H1 (cell line): ENCODE data around the gene SSX2IP. TPM values are rescaled to one million over a fixed set of nuclear protein-coding genes. Genes with fewer than 3 reads are reported as not detected.

Experiments used
- CTCF ChIA-PET: fragments of 300-600 bp; sonication (Branson Sonifier 250); formaldehyde crosslinking; loops from one replicate; lab custom pipeline; 2021; ENCODE audit not compliant: partially characterized antibody; lab: Charles Lee
- POLR2A ChIA-PET: fragments of 300-600 bp; sonication (Branson Sonifier 250); formaldehyde crosslinking; loops from one replicate; lab custom pipeline; 2021; ENCODE audit warnings: inconsistent platforms; ENCODE audit not compliant: partially characterized antibody; lab: Charles Lee
- DNase-seq, 2 experiments: peaks; one replicate each; pipeline versions ENCODE4 v3.0.0 to v3.0.0-alpha.2; 2010 to 2022; ENCODE audit warnings: low spot score in 2 of 2, low read depth in 1 of 2, mixed read lengths in 1 of 2
- FAIRE-seq: peaks from 2 replicates; lab custom pipeline; 2011; peaks lifted over from hg19 to GRCh38; lab: Jason Lieb, UNC
- H2AFZ ChIP-seq: 2 replicates; pipeline ENCODE4 v1.8.1; 2012; ENCODE audit warnings: low read length, inconsistent platforms
- H2AK5ac ChIP-seq: 2 replicates; pipeline ENCODE4 v1.6.1; 2013; ENCODE audit warnings: low read depth, low read length
- H2BK120ac ChIP-seq: replicated peaks from 2 replicates; pipeline ENCODE3; 2013; ENCODE audit warnings: low read depth, low read length, inconsistent platforms
- H2BK12ac ChIP-seq: 2 replicates; pipeline ENCODE4 v1.6.1; 2013; ENCODE audit warnings: low read depth, low read length
- H2BK15ac ChIP-seq: 2 replicates; pipeline ENCODE4 v1.6.1; 2013; ENCODE audit warnings: low read length
- H2BK20ac ChIP-seq: 2 replicates; pipeline ENCODE4 v1.6.1; 2013; ENCODE audit warnings: low read length
- H2BK5ac ChIP-seq: 2 replicates; pipeline ENCODE4 v1.6.1; 2013; ENCODE audit warnings: low read depth, low read length
- H3K14ac ChIP-seq: 2 replicates; pipeline ENCODE4 v1.6.1; 2013; ENCODE audit warnings: inconsistent platforms; ENCODE audit not compliant: insufficient read length
- H3K18ac ChIP-seq: 2 replicates; pipeline ENCODE4 v1.6.1; 2013; ENCODE audit warnings: low read length; ENCODE audit errors: extremely low read depth
- H3K23ac ChIP-seq: 2 replicates; pipeline ENCODE4 v1.6.1; 2013; ENCODE audit warnings: inconsistent platforms; ENCODE audit not compliant: insufficient read length
- H3K23me2 ChIP-seq: 2 replicates; pipeline ENCODE4 v1.6.1; 2013; ENCODE audit warnings: low read depth, low read length
- H3K27ac ChIP-seq: 2 replicates; pipeline ENCODE4 v1.6.1; 2011; ENCODE audit warnings: low read depth, low read length, inconsistent platforms
- H3K27me3 ChIP-seq, 4 experiments: replicated peaks in 1 of 4; 1 replicate in 1 of 4; 2 replicates in 3 of 4; pipeline versions ENCODE4 v1.6.1 to v1.8.1; 2011 to 2013; ENCODE audit warnings: low read length in 3 of 4, mild to moderate bottlenecking in 3 of 4, inconsistent platforms in 2 of 4, mixed read lengths in 2 of 4, moderate library complexity in 1 of 4; ENCODE audit not compliant: control insufficient read depth in 3 of 4, insufficient read depth in 3 of 4; ENCODE audit errors: extremely low read depth in 1 of 4
- H3K36me3 ChIP-seq, 4 experiments: 2 replicates each; pipeline versions ENCODE4 v1.6.1 to v1.8.1; 2011 to 2013; ENCODE audit warnings: mild to moderate bottlenecking in 4 of 4, low read length in 3 of 4, moderate library complexity in 2 of 4, control low read depth in 1 of 4, inconsistent platforms in 1 of 4; ENCODE audit not compliant: insufficient read depth in 4 of 4, control insufficient read depth in 2 of 4
- H3K4ac ChIP-seq: replicated peaks from 2 replicates; pipeline ENCODE3; 2013; ENCODE audit warnings: low read length, low read depth, mixed read lengths, inconsistent platforms; ENCODE audit not compliant: insufficient read length
- H3K4me1 ChIP-seq, 4 experiments: replicated peaks in 1 of 4; 1 replicate in 1 of 4; 2 replicates in 3 of 4; pipeline versions ENCODE4 v1.6.1 to v1.8.1; 2011 to 2013; ENCODE audit warnings: low read length in 3 of 4, inconsistent platforms in 2 of 4, mixed read lengths in 1 of 4; ENCODE audit not compliant: insufficient read depth in 4 of 4, control insufficient read depth in 3 of 4
- H3K4me2 ChIP-seq, 2 experiments: 2 replicates each; pipeline versions ENCODE4 v1.6.1 to v1.8.1; 2011 to 2013; ENCODE audit warnings: low read depth in 2 of 2, low read length in 2 of 2, control low read depth in 1 of 2, inconsistent platforms in 1 of 2, mild to moderate bottlenecking in 1 of 2; ENCODE audit not compliant: insufficient read depth in 1 of 2
- H3K4me3 ChIP-seq, 4 experiments: fragments of 200-600, 300-600 bp in 1 of 4; sonication (generic), shearing (Covaris generic), sonication (Bioruptor Twin) in 1 of 4; 2 replicates each; pipeline versions ENCODE4 v1.5.1 to v1.8.1; 2011 to 2016; ENCODE audit warnings: low read length in 4 of 4, low read depth in 3 of 4, control low read depth in 2 of 4, inconsistent platforms in 2 of 4, mild to moderate bottlenecking in 2 of 4, mixed read lengths in 1 of 4, moderate library complexity in 1 of 4; ENCODE audit not compliant: insufficient read depth in 2 of 4; ENCODE audit errors: extremely low read depth in 1 of 4
- H3K56ac ChIP-seq: replicated peaks from 2 replicates; pipeline ENCODE3; 2013; ENCODE audit warnings: low read depth, mild to moderate bottlenecking, mixed read lengths, low read length, inconsistent platforms; ENCODE audit not compliant: insufficient read length
- H3K79me1 ChIP-seq: 2 replicates; pipeline ENCODE4 v1.6.1; 2013; ENCODE audit warnings: low read depth, low read length, control low read depth
- H3K79me2 ChIP-seq, 2 experiments: 2 replicates each; pipeline versions ENCODE4 v1.6.1 to v1.8.1; 2012 to 2013; ENCODE audit warnings: low read length in 2 of 2, mild to moderate bottlenecking in 2 of 2, inconsistent platforms in 1 of 2; ENCODE audit not compliant: insufficient read depth in 2 of 2, control insufficient read depth in 1 of 2
- H3K9ac ChIP-seq, 4 experiments: replicated peaks in 1 of 4; 1 replicate in 1 of 4; 2 replicates in 3 of 4; pipeline versions ENCODE4 v1.6.1 to v1.8.1; 2011 to 2013; ENCODE audit warnings: low read depth in 3 of 4, low read length in 3 of 4, control low read depth in 2 of 4, mild to moderate bottlenecking in 2 of 4, moderate library complexity in 2 of 4, inconsistent platforms in 1 of 4; ENCODE audit errors: extremely low read depth in 1 of 4
- H3K9me3 ChIP-seq, 2 experiments: 2 replicates each; pipeline versions ENCODE4 v1.6.1 to v1.8.1; 2012 to 2013; ENCODE audit warnings: mild to moderate bottlenecking in 2 of 2, moderate library complexity in 2 of 2, control low read depth in 1 of 2, inconsistent platforms in 1 of 2, low read depth in 1 of 2, low read length in 1 of 2, mixed read lengths in 1 of 2; ENCODE audit not compliant: insufficient read depth in 2 of 2
- H4K20me1 ChIP-seq, 2 experiments: replicated peaks in 1 of 2; 2 replicates each; pipeline versions ENCODE3 to v1.8.1; 2011 to 2013; ENCODE audit warnings: inconsistent platforms in 2 of 2, low read length in 2 of 2, mild to moderate bottlenecking in 1 of 2; ENCODE audit not compliant: insufficient read depth in 2 of 2, control insufficient read depth in 1 of 2
- H4K5ac ChIP-seq: 2 replicates; pipeline ENCODE4 v1.6.1; 2013; ENCODE audit warnings: low read length, low read depth, mixed read lengths, inconsistent platforms; ENCODE audit not compliant: insufficient read length
- H4K8ac ChIP-seq: 2 replicates; pipeline ENCODE4 v1.8.0; 2013; ENCODE audit warnings: mild to moderate bottlenecking, moderate library complexity, low read length, inconsistent platforms; ENCODE audit not compliant: insufficient read depth; ENCODE audit errors: extremely low read depth
- H4K91ac ChIP-seq: replicated peaks from 2 replicates; pipeline ENCODE3; 2013; ENCODE audit warnings: low read length, mixed read lengths, inconsistent platforms; ENCODE audit not compliant: insufficient read length
- BACH1 ChIP-seq: IDR thresholded peaks from 2 replicates; pipeline ENCODE4 v1.6.1; 2012; ENCODE audit warnings: low read length, improper control_type of control experiment
- BRCA1 ChIP-seq: IDR thresholded peaks from 2 replicates; pipeline ENCODE4 v1.6.1; 2012; ENCODE audit warnings: low read depth, low read length, improper control_type of control experiment
- CEBPB ChIP-seq: IDR thresholded peaks from 2 replicates; pipeline ENCODE4 v1.6.1; 2012; ENCODE audit warnings: low read depth, low read length
- CHD1 ChIP-seq: IDR thresholded peaks from 2 replicates; pipeline ENCODE4 v1.6.1; 2012; ENCODE audit warnings: low read depth, low read length, improper control_type of control experiment
- GABPA ChIP-seq: IDR thresholded peaks from 2 replicates; pipeline ENCODE4 v1.6.1; 2011; ENCODE audit warnings: mild to moderate bottlenecking, low read length, moderate library complexity, borderline replicate concordance; ENCODE audit not compliant: insufficient read depth
- KDM1A ChIP-seq: fragments of 200-600, 300-600 bp; sonication (generic); IDR thresholded peaks from 2 replicates; pipeline ENCODE4 v1.7.1; 2016; ENCODE audit warnings: mild to moderate bottlenecking, low read length, borderline replicate concordance
- KDM4A ChIP-seq: IDR thresholded peaks from one replicate; pipeline ENCODE4 v1.7.1; 2012; ENCODE audit warnings: low read depth, mild to moderate bottlenecking, moderate library complexity, low read length, inconsistent platforms; ENCODE audit not compliant: severe bottlenecking
- POLR2AphosphoS5 ChIP-seq: IDR thresholded peaks from 2 replicates; pipeline ENCODE4 v1.6.1; 2011; ENCODE audit warnings: low read depth, low read length
- RXRA ChIP-seq: IDR thresholded peaks from 2 replicates; pipeline ENCODE4 v1.6.1; 2011; ENCODE audit warnings: low read depth, mild to moderate bottlenecking, low read length, moderate library complexity; ENCODE audit not compliant: insufficient read depth
- SP2 ChIP-seq: IDR thresholded peaks from 2 replicates; pipeline ENCODE4 v1.6.1; 2012; ENCODE audit warnings: mild to moderate bottlenecking, low read length, inconsistent platforms
- SP4 ChIP-seq: IDR thresholded peaks from 2 replicates; pipeline ENCODE4 v1.6.1; 2012; ENCODE audit warnings: low read length, inconsistent platforms
- TEAD4 ChIP-seq: IDR thresholded peaks from 2 replicates; pipeline ENCODE4 v1.6.1; 2012; ENCODE audit warnings: low read depth, low read length, inconsistent platforms, mixed read lengths
- WGBS, 2 experiments: shearing (Covaris generic) in 1 of 2; methylation state at CpG; one replicate each; pipeline versions ENCODE4 v1.1.6 to v1.1.7; 2013 to 2015; ENCODE audit warnings: low lambda C conversion rate in 2 of 2, mixed read lengths in 2 of 2, inconsistent platforms in 1 of 2, low coverage in 1 of 2, missing lambda C conversion rate in 1 of 2; ENCODE audit not compliant: insufficient replicate concordance in 2 of 2, insufficient coverage in 1 of 2, insufficient read length in 1 of 2; ENCODE audit errors: extremely low coverage in 1 of 2, missing lambda C conversion rate in 1 of 2; 5-methylcytosine and 5-hydroxymethylcytosine counted together
- polyA plus RNA-seq, 7 experiments: library from polyadenylated mRNA; depleted of rRNA in 3 of 7; stranded (reverse) in 5 of 7; unstranded in 2 of 7; fragments of >200 nt in 5 of 7; fragments of 200-250 nt in 2 of 7; gene quantifications; 1 replicate in 5 of 7; 2 replicates in 1 of 7; 4 replicates in 1 of 7; pipeline versions ENCODE4 v1.2.1 to v1.2.3, GENCODE V29; 2011 to 2013; ENCODE audit warnings: missing spikeins in 2 of 7, mixed read lengths in 2 of 7
- total RNA-seq: library from RNA; stranded (reverse); fragmentation: NEBNext Ultra II Directional; extraction: Animal tissue kit (Norgen Biotek cat#: 25700); gene quantifications from 2 replicates; pipeline ENCODE4 v1.2.1, GENCODE V29; 2021
- TF ChIP-seq, protein P1 (sequence below): IDR thresholded peaks from 2 replicates; pipeline ENCODE4 v1.6.1; 2012; ENCODE audit warnings: inconsistent platforms

Gene SSX2IP
- total and polyA plus RNA-seq, 2 of the 8 experiments (the other 6 are each of a cell fraction or from before 2014, with no cell fraction given): 4.0 to 31.3 TPM

DNA sequence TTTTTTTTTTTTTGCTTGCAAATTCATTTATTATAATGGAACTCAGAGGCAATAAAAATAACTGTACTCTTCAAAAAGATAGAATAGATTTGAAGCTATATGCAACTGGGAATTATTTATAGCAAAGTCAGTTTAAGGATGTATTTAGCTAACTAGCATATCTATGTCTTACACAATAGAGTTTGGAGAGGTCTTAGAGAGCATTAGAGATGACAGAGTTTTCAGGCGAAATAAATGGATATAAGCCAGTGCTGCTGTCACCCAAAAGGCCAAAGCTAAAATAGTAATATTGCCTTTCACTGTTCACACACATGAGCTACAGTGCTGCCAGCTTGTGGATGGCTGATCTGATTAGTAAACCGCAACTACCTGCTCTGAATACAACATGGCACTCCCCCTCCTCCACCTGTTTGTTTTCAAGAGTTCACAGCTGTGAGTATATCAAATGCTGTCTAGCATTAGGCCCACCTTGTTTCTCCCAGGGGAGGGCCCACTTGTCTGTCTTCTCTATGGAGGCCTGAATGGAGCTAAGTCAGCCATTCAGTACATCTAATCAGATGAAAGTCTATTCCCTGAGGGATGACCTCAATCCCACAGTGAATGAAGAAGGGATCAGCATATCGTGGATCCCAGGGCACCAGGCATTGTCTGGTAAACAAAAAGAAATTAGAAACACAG is 25.2 kb upstream of the SSX2IP start:
- no peak overlapping the region for H2AK5ac ChIP-seq
- no peak overlapping the region for H4K5ac ChIP-seq
- H3K27ac ChIP-seq: no peak overlapping the region
- H3K18ac ChIP-seq: no peak overlapping the region
- no peak for FAIRE-seq
- no peak overlapping the region for H3K9ac ChIP-seq
- WGBS, 2 experiments: 84% methylated on average over 3 of the region's 3 CpGs; no CpG with 5 or more reads in 1 of the 2 experiments
- no peak overlapping the region for H4K91ac ChIP-seq
- H2BK5ac ChIP-seq: no peak overlapping the region
- H3K4me1 ChIP-seq: peaks cover 0 to 5% (median 2%) of the 10 kb centered on the region in 4 experiments; a peak in 3 of 7 replicates
- H3K4me3 ChIP-seq: no peak overlapping the region
- H3K36me3 ChIP-seq: no peaks in the 10 kb centered on the region
- no peak overlapping the region for H2BK120ac ChIP-seq
- ChIA-PET POLR2A (interaction anchor here (0.7 to 0.9 kb wide), 2 partner anchors 9 to 26 kb away, joined by 3 read pairs; no protein-coding TSS in a partner anchor), CTCF (interaction anchor here (0.7 to 5.6 kb wide), 10 partner anchors 8 to 220 kb away, joined by 3 to 55 read pairs (median 3); no protein-coding TSS in a partner anchor)
- H3K14ac ChIP-seq: no peak overlapping the region
- no peak overlapping the region for H2BK12ac ChIP-seq
- no peak overlapping the region for H3K4ac ChIP-seq
- H3K56ac ChIP-seq: no peak overlapping the region
- H3K23ac ChIP-seq: no peak overlapping the region
- H4K20me1 ChIP-seq: no peaks in the 10 kb centered on the region
- H3K23me2 ChIP-seq: no peaks in the 10 kb centered on the region
- peak overlapping the region in 1 of 2 experiments; percentile 10; a peak in 1 of 4 replicates for H3K4me2 ChIP-seq
- DNase-seq: no peak
- peak overlapping the region; percentile 18; the same call in 1 of the 2 replicates for H2AFZ ChIP-seq
- H4K8ac ChIP-seq: no peak overlapping the region
- H2BK15ac ChIP-seq: no peak overlapping the region
- no peaks in the 10 kb centered on the region for H3K79me2 ChIP-seq
- H2BK20ac ChIP-seq: no peak overlapping the region
- no peaks in the 10 kb centered on the region for H3K79me1 ChIP-seq
- no peaks in the 10 kb centered on the region for H3K27me3 ChIP-seq
- no peaks in the 10 kb centered on the region for H3K9me3 ChIP-seq
- TF ChIP-seq CEBPB: no peak
- TF ChIP-seq GABPA: no peak
- no peak for TF ChIP-seq TEAD4
- TF ChIP-seq SP2: no peak
- no peak for TF ChIP-seq KDM1A
- TF ChIP-seq SP4: no peak
- no peak for TF ChIP-seq BACH1
- TF ChIP-seq CHD1: no peak
- TF ChIP-seq, protein P1, sequence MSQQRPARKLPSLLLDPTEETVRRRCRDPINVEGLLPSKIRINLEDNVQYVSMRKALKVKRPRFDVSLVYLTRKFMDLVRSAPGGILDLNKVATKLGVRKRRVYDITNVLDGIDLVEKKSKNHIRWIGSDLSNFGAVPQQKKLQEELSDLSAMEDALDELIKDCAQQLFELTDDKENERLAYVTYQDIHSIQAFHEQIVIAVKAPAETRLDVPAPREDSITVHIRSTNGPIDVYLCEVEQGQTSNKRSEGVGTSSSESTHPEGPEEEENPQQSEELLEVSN: no peak
- TF ChIP-seq POLR2AphosphoS5: no peak
- no peak for TF ChIP-seq RXRA
- no peak for TF ChIP-seq BRCA1
- TF ChIP-seq KDM4A: no peak
